GM23248 (cell line): ENCODE results near the gene SERPINB2. TPM values are rescaled to one million over a fixed set of nuclear protein-coding genes. Genes with fewer than 3 reads are reported as not detected.

Source experiments
- DNase-seq: peaks from one replicate; pipeline ENCODE4 v3.0.0-alpha.2; 2015
- H2AFZ ChIP-seq: fragments of 200-600 bp; sonication (generic); 2 replicates; pipeline ENCODE4 v1.6.1; 2016; ENCODE audit warnings: antibody characterized with exemption
- H3F3A ChIP-seq: fragments of 200-600 bp; sonication (generic); 2 replicates; pipeline ENCODE4 v1.6.1; 2016; ENCODE audit warnings: mild to moderate bottlenecking, antibody characterized with exemption, mixed run types; ENCODE audit not compliant: insufficient read depth
- H3K27ac ChIP-seq: fragments of 200-600 bp; sonication (generic); 2 replicates; pipeline ENCODE4 v1.5.1; 2016; ENCODE audit warnings: mild to moderate bottlenecking
- H3K27me3 ChIP-seq: fragments of 200-600 bp; sonication (generic); replicated peaks from 2 replicates; pipeline ENCODE4 v1.6.1; 2016; ENCODE audit warnings: mild to moderate bottlenecking; ENCODE audit not compliant: insufficient read depth
- H3K36me3 ChIP-seq: fragments of 200-600 bp; sonication (generic); 2 replicates; pipeline ENCODE4 v1.6.1; 2016; ENCODE audit warnings: low read depth, mild to moderate bottlenecking
- H3K4me1 ChIP-seq: fragments of 200-600 bp; sonication (generic); 2 replicates; pipeline ENCODE4 v1.6.1; 2016; ENCODE audit warnings: mild to moderate bottlenecking; ENCODE audit not compliant: insufficient read depth
- H3K4me2 ChIP-seq: fragments of 200-600 bp; sonication (generic); one replicate; pipeline ENCODE4 v1.6.1; 2016; ENCODE audit warnings: mild to moderate bottlenecking; ENCODE audit not compliant: unreplicated experiment
- H3K4me3 ChIP-seq: fragments of 200-600 bp; sonication (generic); 2 replicates; pipeline ENCODE4 v1.5.1; 2016; ENCODE audit warnings: mild to moderate bottlenecking
- H3K79me2 ChIP-seq: fragments of 200-600 bp; sonication (generic); 2 replicates; pipeline ENCODE4 v1.6.1; 2016; ENCODE audit warnings: mild to moderate bottlenecking; ENCODE audit not compliant: insufficient read depth
- H3K9ac ChIP-seq: fragments of 200-600 bp; sonication (generic); 2 replicates; pipeline ENCODE4 v1.6.1; 2016; ENCODE audit warnings: mild to moderate bottlenecking
- H3K9me2 ChIP-seq: fragments of 200-600 bp; sonication (generic); 2 replicates; pipeline ENCODE4 v1.6.1; 2016; ENCODE audit warnings: mixed run types, mild to moderate bottlenecking, moderate library complexity; ENCODE audit not compliant: insufficient read depth
- H3K9me3 ChIP-seq: fragments of 200-600 bp; sonication (generic); one replicate; pipeline ENCODE4 v1.6.1; 2017; ENCODE audit warnings: low read depth
- H4K20me1 ChIP-seq: fragments of 200-600 bp; sonication (generic); 2 replicates; pipeline ENCODE4 v1.6.0; 2016; ENCODE audit not compliant: insufficient read depth
- EZH2 ChIP-seq: fragments of 200-600 bp; sonication (generic); IDR thresholded peaks from 2 replicates; pipeline ENCODE4 v1.6.1; 2018; ENCODE audit warnings: antibody characterized with exemption, mild to moderate bottlenecking; ENCODE audit not compliant: insufficient read depth, poor library complexity, severe bottlenecking
- EZH2phosphoT487 ChIP-seq: fragments of 200-600 bp; sonication (generic); IDR thresholded peaks from 2 replicates; pipeline ENCODE4 v1.6.1; 2018; ENCODE audit warnings: antibody characterized with exemption, moderate library complexity, mild to moderate bottlenecking, low read depth; ENCODE audit not compliant: insufficient read depth
- WGBS, 2 experiments: methylation state at CpG; one replicate each; pipeline ENCODE4 v1.1.6; 2015 to 2017; ENCODE audit warnings: low lambda C conversion rate in 2 of 2, low coverage in 1 of 2; ENCODE audit errors: missing lambda C conversion rate in 2 of 2; 5-methylcytosine and 5-hydroxymethylcytosine counted together
- in situ Hi-C: fragments of 300-500 bp; cut with MboI; formaldehyde crosslinking; loops from 2 replicates; pipeline ENCODE4 v1.15.0; 2020
- polyA plus RNA-seq: library from polyadenylated mRNA; unstranded; fragments of >200 nt; fragmentation: Nextera tagmentation; extraction: Ambion mirVana; gene quantifications from 2 replicates; pipeline ENCODE4 v1.2.1, GENCODE V29; 2016
- total RNA-seq: library from RNA; depleted of rRNA; stranded (reverse); fragments of >200 nt; shearing (Covaris generic); gene quantifications from 2 replicates; pipeline ENCODE4 v1.2.3, GENCODE V29; 2014

Gene SERPINB2
- total and polyA plus RNA-seq, 2 experiments from 2014 or later = 6.1 to 10.7 TPM

DNA sequence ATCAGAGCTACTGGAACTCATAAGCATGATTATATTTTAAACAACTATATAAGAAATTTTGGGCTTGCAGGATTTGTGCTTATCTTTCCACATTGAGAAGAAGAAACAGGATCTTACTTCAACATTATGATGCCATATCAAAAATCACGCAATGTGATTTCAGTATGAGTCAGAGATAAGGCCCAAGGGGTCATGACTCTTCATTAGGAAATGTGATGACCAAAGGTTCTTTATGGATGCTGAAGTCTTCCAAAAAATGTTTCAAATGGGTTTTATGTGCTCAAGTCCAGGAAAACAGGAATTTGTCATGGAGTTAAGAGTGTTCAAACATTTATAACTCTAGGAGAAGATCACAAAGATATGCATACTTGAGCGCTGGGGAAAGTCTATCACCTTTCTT is 7.8 kb upstream of the SERPINB2 start:
- no peaks in the 10 kb centered on the region for H3K27me3 ChIP-seq
- TF ChIP-seq EZH2phosphoT487 (no peak), EZH2 (no peak)
- H3K9me2 ChIP-seq = no peaks in the 10 kb centered on the region
- H3K4me3 ChIP-seq = no peak overlapping the region
- H2AFZ ChIP-seq = no peak overlapping the region
- WGBS, 2 experiments = 75 to 76% methylated on average over 2 of the region's 2 CpGs
- H3K9me3 ChIP-seq = no peaks in the 10 kb centered on the region
- H3K4me1 ChIP-seq = peaks cover 38% of the 10 kb centered on the region
- no peak overlapping the region for H3K27ac ChIP-seq
- in situ Hi-C loops = no loop called here
- H3K9ac ChIP-seq = no peak overlapping the region
- no peaks in the 10 kb centered on the region for H3K79me2 ChIP-seq
- no peak for DNase-seq
- no peaks in the 10 kb centered on the region for H4K20me1 ChIP-seq
- H3K36me3 ChIP-seq = no peaks in the 10 kb centered on the region
- no peak overlapping the region for H3K4me2 ChIP-seq
- H3F3A ChIP-seq = peaks cover 30% of the 10 kb centered on the region

DNA sequence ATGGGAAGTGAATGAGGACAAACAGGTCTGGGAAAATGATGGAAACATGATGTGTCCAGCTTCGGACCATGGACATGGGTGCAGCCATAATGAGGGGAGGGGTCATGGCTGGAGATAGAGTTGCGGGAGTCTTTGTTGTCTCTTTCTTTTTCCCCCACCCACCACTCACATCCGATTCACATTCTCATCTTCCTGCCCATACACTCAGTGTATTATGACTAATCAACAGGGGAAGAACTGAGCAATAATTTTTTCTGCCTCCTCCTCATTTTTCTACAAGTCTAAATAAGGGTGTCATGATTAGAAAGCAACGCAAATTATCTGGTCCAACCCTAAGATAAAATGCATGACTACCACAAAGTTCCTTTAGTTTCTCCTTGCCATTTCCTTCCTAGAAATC is 5.7 kb upstream of the SERPINB2 start:
- no peak overlapping the region for H2AFZ ChIP-seq
- DNase-seq = peak; percentile 70
- H3K79me2 ChIP-seq = no peaks in the 10 kb centered on the region
- H3K4me1 ChIP-seq = peaks cover 40% of the 10 kb centered on the region
- no peaks in the 10 kb centered on the region for H3K9me2 ChIP-seq
- H3K4me3 ChIP-seq = no peak overlapping the region
- H3K9ac ChIP-seq = no peak overlapping the region
- H3K27me3 ChIP-seq = no peaks in the 10 kb centered on the region
- no peaks in the 10 kb centered on the region for H4K20me1 ChIP-seq
- no peak for TF ChIP-seq EZH2
- TF ChIP-seq EZH2phosphoT487 = no peak
- H3F3A ChIP-seq = peaks cover 30% of the 10 kb centered on the region
- 22 to 31% methylated on average over 4 of the region's 4 CpGs for WGBS, 2 experiments
- in situ Hi-C loops = no loop called here
- no peaks in the 10 kb centered on the region for H3K9me3 ChIP-seq
- H3K27ac ChIP-seq = peak overlapping the region; percentile 68
- H3K4me2 ChIP-seq = peak overlapping the region; percentile 73
- H3K36me3 ChIP-seq = no peaks in the 10 kb centered on the region

DNA sequence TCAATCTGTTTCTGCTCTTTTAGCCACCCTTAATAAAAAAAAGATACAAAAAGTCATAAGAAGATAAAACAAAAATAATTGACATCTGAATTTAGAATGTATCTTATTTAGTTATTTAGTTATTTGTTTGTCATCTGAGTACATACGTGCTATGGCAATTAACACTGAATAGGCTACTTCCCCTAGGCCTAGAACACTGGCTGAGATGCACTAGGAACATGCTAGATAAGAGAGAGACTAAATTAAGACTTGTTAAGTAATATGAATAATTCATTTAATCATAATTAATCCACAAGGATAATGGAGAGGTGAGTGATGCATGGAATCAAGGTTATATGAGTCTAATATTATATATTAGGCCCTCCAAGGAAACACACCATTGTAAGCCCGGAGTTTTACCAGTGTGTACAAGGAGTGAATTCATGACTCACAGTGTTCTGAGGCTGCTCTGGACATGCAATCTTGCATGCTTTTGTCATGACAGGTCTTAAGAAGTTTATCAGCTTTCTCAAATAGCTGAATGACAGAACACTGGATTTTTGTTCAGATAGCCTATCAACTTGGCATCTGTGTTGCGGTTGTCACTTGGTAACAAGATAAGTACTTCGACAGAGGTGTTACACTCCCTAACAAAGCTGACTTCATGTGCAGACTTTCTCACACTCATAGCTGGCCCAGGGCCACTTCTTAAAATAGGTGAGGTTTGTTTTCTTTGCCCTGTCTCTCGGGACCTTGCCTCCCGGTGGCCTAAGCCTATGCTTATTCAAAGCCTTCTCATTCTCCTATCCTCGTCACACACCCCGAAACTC is 5.0 kb upstream of the SERPINB2 start:
- H3K9me2 ChIP-seq = no peaks in the 10 kb centered on the region
- H3K4me3 ChIP-seq = peak overlapping the region; percentile 17; the same call in 1 of the 2 replicates
- no peaks in the 10 kb centered on the region for H3K9me3 ChIP-seq
- H3K36me3 ChIP-seq = no peaks in the 10 kb centered on the region
- no peak overlapping the region for H2AFZ ChIP-seq
- H3K27ac ChIP-seq = peak overlapping the region; percentile 68
- no peaks in the 10 kb centered on the region for H3K27me3 ChIP-seq
- H3K9ac ChIP-seq = no peak overlapping the region
- no peak for TF ChIP-seq EZH2phosphoT487
- no peak for TF ChIP-seq EZH2
- H3F3A ChIP-seq = peaks cover 30% of the 10 kb centered on the region
- peak overlapping the region; percentile 73 for H3K4me2 ChIP-seq
- no peaks in the 10 kb centered on the region for H3K79me2 ChIP-seq
- WGBS, 2 experiments = 25 to 34% methylated on average over 8 of the region's 8 CpGs
- peaks cover 47% of the 10 kb centered on the region for H3K4me1 ChIP-seq
- DNase-seq = peak; percentile 95
- no peaks in the 10 kb centered on the region for H4K20me1 ChIP-seq
- in situ Hi-C loops = no loop called here

- TF ChIP-seq EZH2phosphoT487 (no peak), EZH2 (no peak)
- Histone ChIP-seq H3K27me3 (no peaks in the 10 kb centered on the region), H3K9me2 (no peaks in the 10 kb centered on the region), H3F3A (peaks cover 28% of the 10 kb centered on the region), H3K79me2 (no peaks in the 10 kb centered on the region), H3K4me3 (no peak overlapping the region), H3K9ac (no peak overlapping the region), H3K4me2 (no peak overlapping the region), H3K4me1 (peaks cover 49% of the 10 kb centered on the region), H2AFZ (no peak overlapping the region), H4K20me1 (no peaks in the 10 kb centered on the region), H3K9me3 (no peaks in the 10 kb centered on the region), H3K27ac (no peak overlapping the region), H3K36me3 (no peaks in the 10 kb centered on the region)
- in situ Hi-C loops = no loop called here
- peak; percentile 23 for DNase-seq
Measured at GRCh38 chr18:63883617-63884016, 3.9 kb upstream of the SERPINB2 start.
